HEK293 (cell line): ENCODE data around the gene KRTAP4-9.
"Not testable (repeated sequence)": the region's sequence is repeated elsewhere in the genome, so short reads cannot be mapped to it uniquely, and the experiment has no call there.

ENCODE experiments used
- CTCF ChIA-PET: fragments of 350-600 bp; formaldehyde crosslinking; extraction: SDS; loops from one replicate; lab custom pipeline; 2021; ENCODE audit warnings: antibody characterized with exemption; lab: Yijun Ruan, JAX
- POLR2A ChIA-PET: fragments of 300-600 bp; formaldehyde crosslinking; extraction: SDS; loops from one replicate; lab custom pipeline; 2020; ENCODE audit warnings: antibody characterized with exemption, inconsistent platforms; lab: Yijun Ruan, JAX
- H3K27ac ChIP-seq: fragments of 200-500 bp; sonication (Bioruptor generic); 2 replicates; pipeline ENCODE4 v1.5.1; 2014; ENCODE audit warnings: low read depth, low read length, control low read depth, inconsistent platforms; ENCODE audit errors: extremely low read depth
- H3K36me3 ChIP-seq, 2 experiments: fragments of 200-500 bp in 1 of 2; sonication (Bioruptor generic) in 1 of 2; 1 replicate in 1 of 2; 2 replicates in 1 of 2; pipeline ENCODE4 v1.5.1; 2014 to 2017; ENCODE audit warnings: inconsistent platforms in 2 of 2, low read length in 2 of 2; ENCODE audit not compliant: control insufficient read depth in 2 of 2, insufficient read depth in 1 of 2
- H3K4me1 ChIP-seq: fragments of 200-500 bp; sonication (Bioruptor generic); 2 replicates; pipeline ENCODE4 v1.5.1; 2014; ENCODE audit warnings: mild to moderate bottlenecking, low read length, inconsistent platforms; ENCODE audit not compliant: control insufficient read depth, insufficient read depth
- H3K4me3 ChIP-seq: 2 replicates; pipeline ENCODE4 v1.5.1; 2011; ENCODE audit warnings: low read depth, mild to moderate bottlenecking, control low read depth, low read length, moderate library complexity
- H3K9me3 ChIP-seq: fragments of 200-500 bp; sonication (Bioruptor generic); 2 replicates; pipeline ENCODE4 v1.5.1; 2014; ENCODE audit warnings: low read depth, low read length, inconsistent platforms; ENCODE audit not compliant: control insufficient read depth, insufficient read depth
- EGR2 ChIP-seq: fragments of 450-650 bp; formaldehyde crosslinking; IDR thresholded peaks from 2 replicates; pipeline ENCODE4 v1.5.1; 2016; ENCODE audit warnings: low read depth, missing biosample characterization, missing genetic modification characterization
- KLF10 ChIP-seq: fragments of 450-650 bp; IDR thresholded peaks from 2 replicates; pipeline ENCODE4 v1.5.1; 2018; ENCODE audit warnings: missing biosample characterization, mild to moderate bottlenecking, missing genetic modification characterization
- OSR2 ChIP-seq: fragments of 450-650 bp; formaldehyde crosslinking; IDR thresholded peaks from 2 replicates; pipeline ENCODE4 v1.5.1; 2016; ENCODE audit warnings: missing biosample characterization, missing genetic modification characterization
- RBAK ChIP-seq: fragments of 450-650 bp; formaldehyde crosslinking; IDR thresholded peaks from 2 replicates; pipeline ENCODE4 v1.5.1; 2016; ENCODE audit warnings: missing biosample characterization, missing genetic modification characterization
- WT1 ChIP-seq: fragments of 450-650 bp; formaldehyde crosslinking; IDR thresholded peaks from 2 replicates; pipeline ENCODE4 v1.5.1; 2016; ENCODE audit warnings: missing biosample characterization, missing genetic modification characterization
- ZBTB20 ChIP-seq: fragments of 450-650 bp; formaldehyde crosslinking; IDR thresholded peaks from 2 replicates; pipeline ENCODE4 v1.5.1; 2016; ENCODE audit warnings: missing biosample characterization, missing genetic modification characterization
- ZBTB21 ChIP-seq: fragments of 450-650 bp; formaldehyde crosslinking; IDR thresholded peaks from 2 replicates; pipeline ENCODE4 v1.5.1; 2017; ENCODE audit warnings: missing biosample characterization, missing genetic modification characterization
- ZBTB49 ChIP-seq: fragments of 450-650 bp; formaldehyde crosslinking; IDR thresholded peaks from 2 replicates; pipeline ENCODE4 v1.5.1; 2016; ENCODE audit warnings: missing biosample characterization, missing genetic modification characterization, low read depth
- ZBTB6 ChIP-seq: fragments of 450-650 bp; formaldehyde crosslinking; IDR thresholded peaks from 2 replicates; pipeline ENCODE4 v1.5.1; 2017; ENCODE audit warnings: missing biosample characterization, missing genetic modification characterization
- ZFP3 ChIP-seq: fragments of 450-650 bp; formaldehyde crosslinking; IDR thresholded peaks from 2 replicates; pipeline ENCODE4 v1.5.1; 2016; ENCODE audit warnings: low read depth, missing biosample characterization, missing genetic modification characterization
- ZIC2 ChIP-seq: fragments of 450-650 bp; formaldehyde crosslinking; IDR thresholded peaks from 2 replicates; pipeline ENCODE4 v1.5.1; 2016; ENCODE audit warnings: missing biosample characterization, missing genetic modification characterization
- ZNF133 ChIP-seq: fragments of 450-650 bp; formaldehyde crosslinking; IDR thresholded peaks from 2 replicates; pipeline ENCODE4 v1.5.1; 2016; ENCODE audit warnings: missing biosample characterization, missing genetic modification characterization
- ZNF169 ChIP-seq: fragments of 450-650 bp; formaldehyde crosslinking; IDR thresholded peaks from 2 replicates; pipeline ENCODE4 v1.5.1; 2016; ENCODE audit warnings: missing biosample characterization, missing genetic modification characterization
- ZNF184 ChIP-seq: fragments of 450-650 bp; IDR thresholded peaks from 2 replicates; pipeline ENCODE4 v1.5.1; 2018; ENCODE audit warnings: missing biosample characterization, mild to moderate bottlenecking, missing genetic modification characterization
- ZNF26 ChIP-seq: fragments of 450-650 bp; formaldehyde crosslinking; IDR thresholded peaks from 2 replicates; pipeline ENCODE4 v1.5.1; 2016; ENCODE audit warnings: missing biosample characterization, missing genetic modification characterization
- ZNF274 ChIP-seq, 2 experiments: fragments of 200-500 bp in 1 of 2; fragments of 450-650 bp in 1 of 2; sonication (Bioruptor generic) in 1 of 2; formaldehyde crosslinking in 1 of 2; IDR thresholded peaks; 2 replicates each; pipeline versions ENCODE4 v1.5.1 to v1.6.1; 2014 to 2016; ENCODE audit warnings: borderline replicate concordance in 1 of 2, inconsistent platforms in 1 of 2, low read length in 1 of 2, missing biosample characterization in 1 of 2, missing genetic modification characterization in 1 of 2
- ZNF302 ChIP-seq: fragments of 450-650 bp; formaldehyde crosslinking; IDR thresholded peaks from 2 replicates; pipeline ENCODE4 v1.5.1; 2016; ENCODE audit warnings: missing biosample characterization, missing genetic modification characterization, low read depth
- ZNF398 ChIP-seq: fragments of 450-650 bp; formaldehyde crosslinking; IDR thresholded peaks from 2 replicates; pipeline ENCODE4 v1.5.1; 2017; ENCODE audit warnings: missing biosample characterization, missing genetic modification characterization
- ZNF423 ChIP-seq: fragments of 450-650 bp; formaldehyde crosslinking; IDR thresholded peaks from 2 replicates; pipeline ENCODE4 v1.5.1; 2016; ENCODE audit warnings: missing biosample characterization, missing genetic modification characterization
- ZNF561 ChIP-seq: fragments of 450-650 bp; IDR thresholded peaks from 2 replicates; pipeline ENCODE4 v1.5.1; 2018; ENCODE audit warnings: missing biosample characterization, missing genetic modification characterization, borderline replicate concordance
- ZNF621 ChIP-seq: fragments of 450-650 bp; formaldehyde crosslinking; IDR thresholded peaks from 2 replicates; pipeline ENCODE4 v1.5.1; 2017; ENCODE audit warnings: missing biosample characterization, missing genetic modification characterization
- ZNF776 ChIP-seq: fragments of 450-650 bp; formaldehyde crosslinking; IDR thresholded peaks from 2 replicates; pipeline ENCODE4 v1.5.0; 2017; ENCODE audit warnings: missing biosample characterization, missing genetic modification characterization, borderline replicate concordance
- ZSCAN16 ChIP-seq: fragments of 450-650 bp; formaldehyde crosslinking; IDR thresholded peaks from 2 replicates; pipeline ENCODE4 v1.5.1; 2016; ENCODE audit warnings: missing biosample characterization, missing genetic modification characterization
- ZSCAN23 ChIP-seq: fragments of 450-650 bp; formaldehyde crosslinking; IDR thresholded peaks from 2 replicates; pipeline ENCODE4 v1.5.1; 2016; ENCODE audit warnings: missing biosample characterization, missing genetic modification characterization
- ZXDB ChIP-seq: fragments of 450-650 bp; formaldehyde crosslinking; IDR thresholded peaks from 2 replicates; pipeline ENCODE4 v1.5.1; 2016; ENCODE audit warnings: missing biosample characterization, missing genetic modification characterization

Gene KRTAP4-9

GRCh38 chr17:41058741-41059140 lies 46.4 kb upstream of the KRTAP4-9 start (continued):
- TF ChIP-seq ZNF26 (tag by site-specific recombination) (no peak), ZNF302 (tag by site-specific recombination) (no peak), ZNF184 (tag by site-specific recombination) (no peak), ZBTB20 (tag by site-specific recombination) (no peak), ZNF621 (no peak), ZNF133 (tag by site-specific recombination) (no peak), ZBTB6 (no peak), ZNF423 (no peak), KLF10 (no peak), OSR2 (tag by site-specific recombination) (no peak), ZFP3 (tag by site-specific recombination) (no peak)
- TF ChIP-seq, all 188 proteins: peak for 0

GRCh38 chr17:41059276-41060051 lies 45.7 kb upstream of the KRTAP4-9 start:
- CTCF ChIA-PET, result interaction anchor here (0.6 to 1.3 kb wide), 5 partner anchors 13 to 1008 kb away, joined by 4 to 6 read pairs (median 4); no protein-coding TSS in a partner anchor
- H3K4me1 ChIP-seq, POLR2A ChIA-PET, H3K27ac ChIP-seq, H3K36me3 ChIP-seq, H3K9me3 ChIP-seq, H3K4me3 ChIP-seq: not testable (repeated sequence)
- TF ChIP-seq ZIC2, result peak; percentile 27; the same call in 1 of the 2 replicates

- Histone ChIP-seq H3K36me3 (no peaks in the 10 kb centered on the region), H3K9me3 (no peaks in the 10 kb centered on the region), H3K27ac (no peak within 1 kb of the TSS), H3K4me1 (no peaks in the 10 kb centered on the region), H3K4me3 (no peak within 1 kb of the TSS)
- ChIA-PET POLR2A (no interaction called here), CTCF (interaction anchor here (1.3 kb wide), 1 partner anchor 13 kb away, joined by 4 read pairs; no protein-coding TSS in a partner anchor)
- TF ChIP-seq EGR2 (tag by site-specific recombination), result no peak
- TF ChIP-seq ZBTB49 (tag by site-specific recombination), result no peak
- no peak for TF ChIP-seq ZNF398 (tag by site-specific recombination)
- TF ChIP-seq ZNF561 (tag by site-specific recombination), result no peak
- TF ChIP-seq ZNF169 (tag by site-specific recombination), result no peak
- no peak for TF ChIP-seq ZNF26 (tag by site-specific recombination)
- no peak for TF ChIP-seq WT1 (tag by site-specific recombination)
- TF ChIP-seq RBAK (tag by site-specific recombination), result no peak
- TF ChIP-seq ZXDB (tag by site-specific recombination), result no peak
- no peak for TF ChIP-seq ZSCAN16 (tag by site-specific recombination)
- TF ChIP-seq ZBTB21 (tag by site-specific recombination), result no peak
- TF ChIP-seq ZNF274 (IDR thresholded peaks at IDR 0.05; ENCODE audit: low read length), result no peak
- no peak for TF ChIP-seq ZNF274 (tag by site-specific recombination; IDR thresholded peaks at IDR 0.05; ENCODE audit: borderline replicate concordance)
- no peak for TF ChIP-seq ZNF776 (tag by site-specific recombination)
- TF ChIP-seq ZSCAN23 (tag by site-specific recombination), result no peak
Measured at GRCh38 chr17:41060052-41060604, 45.1 kb upstream of the KRTAP4-9 start, which contains the start of gene KRTAP2-3. KRTAP2-3 (minus strand) TSS chr17:41060114; CDS start chr17:41060050, 64 bp downstream.
